Right ventricle myocardium inferior (tissue), 1 donor: ENCODE measurements around the gene ARG2. TPM values are rescaled to one million over a fixed set of nuclear protein-coding genes. Genes with fewer than 3 reads are reported as not detected.

Experiments used
- total RNA-seq: library from RNA; stranded (reverse); fragmentation: NEBNext Ultra II Directional; extraction: Animal tissue kit (Norgen Biotek cat#: 25700); gene quantifications from one replicate; pipeline ENCODE4 v1.2.1, GENCODE V29; 2021
- donor health status: DM: no; HTN: yes; CAD: no; lungs with severe emphysema.

ARG2 gene
- total RNA-seq, 1 donor from 2014 or later: 1.3 TPM

Other genes with a start within 250 kb of the ARG2 start
- not detected for gene PLEK2, start 207.8 kb upstream of the ARG2 start, total RNA-seq
- gene TMEM229B, start 131.2 kb upstream of the ARG2 start, total RNA-seq: 4.2 TPM
- 7.3 TPM for gene PLEKHH1, start 86.6 kb upstream of the ARG2 start, total RNA-seq
- gene PIGH, start 19.7 kb upstream of the ARG2 start, total RNA-seq: 11.8 TPM
- 114 TPM for gene VTI1B, start 54.7 kb downstream of the ARG2 start, total RNA-seq
- 14.3 TPM for gene RDH11, start 75.8 kb downstream of the ARG2 start, total RNA-seq
- not detected for gene RDH12, start 82.0 kb downstream of the ARG2 start, total RNA-seq
- gene ZFYVE26, start 196.7 kb downstream of the ARG2 start, total RNA-seq: 14.1 TPM
- 4.1 TPM for gene RAD51B, start 199.9 kb downstream of the ARG2 start, total RNA-seq